ENCODE data around the gene MID1. TPM values are rescaled to one million over a fixed set of nuclear protein-coding genes. Genes with fewer than 3 reads are reported as not detected.
A peak's percentile ranks its signal among the peaks of the same experiment; 100 is the strongest.

Gene MID1
- total RNA-seq: 33.0 TPM

GRCh38 chrX:10620121-10620699, at the start of gene MID1:
Gene MID1, minus strand, starts transcription at chrX:10620585. Its CDS starts 53,038 bp downstream, at chrX:10567547.
- peak; percentile 93 for ATAC-seq
- intact Hi-C loops (cut with DNase I): loop anchor here (10.0 kb wide), 1 partner anchor 425 kb away; no protein-coding TSS in a partner anchor
- peak; percentile 80 for DNase-seq (ENCODE audit: low spot score)

GRCh38 chrX:10667143-10667542, 46.8 kb upstream of the MID1 start:
- no peak for DNase-seq (ENCODE audit: low spot score)
- ATAC-seq: no peak
- intact Hi-C loops (cut with DNase I): no loop called here

- no peak for ATAC-seq
- no peak for DNase-seq (ENCODE audit: low spot score)
- intact Hi-C loops (cut with DNase I): no loop called here
Measured at GRCh38 chrX:10666102-10666501, 45.7 kb upstream of the MID1 start.

GRCh38 chrX:10665681-10666080, 45.3 kb upstream of the MID1 start:
- intact Hi-C loops (cut with DNase I): no loop called here
- DNase-seq (ENCODE audit: low spot score): no peak
- ATAC-seq: no peak

GRCh38 chrX:10660171-10660570, 39.8 kb upstream of the MID1 start:
- ATAC-seq: no peak
- DNase-seq (ENCODE audit: low spot score): no peak

GRCh38 chrX:10656214-10656613, 35.8 kb upstream of the MID1 start:
- intact Hi-C loops (cut with DNase I): no loop called here
- DNase-seq (ENCODE audit: low spot score) (no peak), ATAC-seq (no peak)

More at GRCh38 chrX:10660171-10660570, 39.8 kb upstream of the MID1 start:
- intact Hi-C loops (cut with DNase I): no loop called here

- DNase-seq (ENCODE audit: low spot score) (no peak), ATAC-seq (peak; percentile 39)
- intact Hi-C loops (cut with DNase I): no loop called here
Measured at GRCh38 chrX:10654960-10655359, 34.6 kb upstream of the MID1 start.

GRCh38 chrX:10653302-10653701, 32.9 kb upstream of the MID1 start:
- no peak for DNase-seq (ENCODE audit: low spot score)
- intact Hi-C loops (cut with DNase I): no loop called here
- ATAC-seq: no peak

- DNase-seq (ENCODE audit: low spot score): no peak
- ATAC-seq: no peak
- intact Hi-C loops (cut with DNase I): no loop called here
Measured at GRCh38 chrX:10649265-10649664, 28.9 kb upstream of the MID1 start.

GRCh38 chrX:10648614-10649013, 28.2 kb upstream of the MID1 start:
- ATAC-seq (no peak), DNase-seq (ENCODE audit: low spot score) (no peak)
- intact Hi-C loops (cut with DNase I): no loop called here

GRCh38 chrX:10636851-10637250, 16.5 kb upstream of the MID1 start:
- intact Hi-C loops (cut with DNase I): no loop called here
- DNase-seq (ENCODE audit: low spot score) (no peak), ATAC-seq (no peak)

GRCh38 chrX:10636337-10636736, 16.0 kb upstream of the MID1 start:
- DNase-seq (ENCODE audit: low spot score) (no peak), ATAC-seq (peak; percentile 60)
- intact Hi-C loops (cut with DNase I): no loop called here

- DNase-seq (ENCODE audit: low spot score): no peak
- intact Hi-C loops (cut with DNase I): no loop called here
- no peak for ATAC-seq
Measured at GRCh38 chrX:10634392-10635161, 14.2 kb upstream of the MID1 start.

GRCh38 chrX:10633722-10634121, 13.3 kb upstream of the MID1 start:
- intact Hi-C loops (cut with DNase I): no loop called here
- ATAC-seq: peak; percentile 86
- DNase-seq (ENCODE audit: low spot score): no peak

GRCh38 chrX:10631416-10632145, 11.2 kb upstream of the MID1 start:
- intact Hi-C loops (cut with DNase I): no loop called here
- no peak for DNase-seq (ENCODE audit: low spot score)
- ATAC-seq: no peak

- intact Hi-C loops (cut with DNase I): no loop called here
- ATAC-seq: no peak
- no peak for DNase-seq (ENCODE audit: low spot score)
Measured at GRCh38 chrX:10630320-10630719, 9.9 kb upstream of the MID1 start.

GRCh38 chrX:10629905-10630304, 9.5 kb upstream of the MID1 start:
- intact Hi-C loops (cut with DNase I): loop anchor here (10.0 kb wide), 1 partner anchor 435 kb away; no protein-coding TSS in a partner anchor
- DNase-seq (ENCODE audit: low spot score) (no peak), ATAC-seq (no peak)

- DNase-seq (ENCODE audit: low spot score): no peak
- intact Hi-C loops (cut with DNase I): loop anchor here (10.0 kb wide), 1 partner anchor 434 kb away; no protein-coding TSS in a partner anchor
- no peak for ATAC-seq
Measured at GRCh38 chrX:10628906-10629305, 8.5 kb upstream of the MID1 start.

- ATAC-seq: no peak
- intact Hi-C loops (cut with DNase I): loop anchor here (10.0 kb wide), 1 partner anchor 427 kb away; no protein-coding TSS in a partner anchor
- DNase-seq (ENCODE audit: low spot score): no peak
Measured at GRCh38 chrX:10622197-10622596, 1.8 kb upstream of the MID1 start.

Measured in sciatic nerve (tissue), 2 donors.